ENCODE results near the gene KIAA1217. TPM values are rescaled to one million over a fixed set of nuclear protein-coding genes. Genes with fewer than 3 reads are reported as not detected.

The KIAA1217 gene
- total RNA-seq, 1 experiment from 2014 or later: 18.6 TPM

GRCh38 chr10:24430591-24430990 is 221.7 kb downstream of the KIAA1217 start:
- H2BK12ac ChIP-seq (ENCODE audit: insufficient read length, low read depth, low read length): no peak overlapping the region
- H3K36me3 Mint-ChIP-seq (ENCODE audit: insufficient read depth in 1 of 3, low read depth in 3 of 3): peaks cover 8 to 13% (median 10%) of the 10 kb centered on the region in 3 experiments
- H2BK5ac ChIP-seq (ENCODE audit: insufficient read length, low read length): no peak overlapping the region
- H3K4me3 Mint-ChIP-seq: no peak overlapping the region
- H4K91ac ChIP-seq (ENCODE audit: insufficient read length, low read depth, low read length): no peak overlapping the region
- no peak overlapping the region for H2BK20ac ChIP-seq (ENCODE audit: low read depth, low read length, poor library complexity, severe bottlenecking)
- H3K27me3 ChIP-seq (ENCODE audit: insufficient read depth, low read length): no peaks in the 10 kb centered on the region
- no peak overlapping the region for H3K23ac ChIP-seq (ENCODE audit: insufficient read length, low read depth, low read length)
- no peak overlapping the region for H4K5ac ChIP-seq (ENCODE audit: insufficient read length, low read depth, low read length)
- H3K14ac ChIP-seq (ENCODE audit: insufficient read depth, low read length): no peak overlapping the region
- no peak for TF ChIP-seq CTCF (conservative IDR thresholded peaks at IDR 0.05)
- H4K8ac ChIP-seq (replicated peaks; ENCODE audit: insufficient read length, low read depth, low read length): no peak overlapping the region
- no peak for DNase-seq
- H3T11ph ChIP-seq (ENCODE audit: low read length): no peak overlapping the region
- H3K56ac ChIP-seq (ENCODE audit: insufficient read length, low read depth, low read length): no peak overlapping the region
- H2BK120ac ChIP-seq (ENCODE audit: low read depth, low read length, poor library complexity, severe bottlenecking): no peak overlapping the region
- H2BK15ac ChIP-seq (ENCODE audit: low read depth, low read length): no peak overlapping the region
- no peak overlapping the region for H2AFZ ChIP-seq (ENCODE audit: low read length)
- no peaks in the 10 kb centered on the region for H3K9me3 ChIP-seq (ENCODE audit: control insufficient read depth, low read depth, low read length)
- H3K27me3 Mint-ChIP-seq (ENCODE audit: low read depth): no peaks in the 10 kb centered on the region
- H3K9ac ChIP-seq (ENCODE audit: extremely low read depth, insufficient read length, low read length): no peak overlapping the region
- H3K79me1 ChIP-seq (ENCODE audit: insufficient read depth, low read depth, low read length, poor library complexity, severe bottlenecking): no peaks in the 10 kb centered on the region
- H3K4ac ChIP-seq (ENCODE audit: low read depth, low read length): no peak overlapping the region
- peaks cover 6% of the 10 kb centered on the region for H3K4me1 ChIP-seq (ENCODE audit: insufficient read depth, low read length)
- H3K23me2 ChIP-seq (ENCODE audit: insufficient read length, low read depth, low read length, poor library complexity, severe bottlenecking): no peaks in the 10 kb centered on the region
- H3K9me3 Mint-ChIP-seq: no peaks in the 10 kb centered on the region
- H4K20me1 ChIP-seq (ENCODE audit: control insufficient read depth, insufficient read depth, insufficient read length): no peaks in the 10 kb centered on the region
- no peak overlapping the region for H3K27ac ChIP-seq (ENCODE audit: insufficient read length, low read depth, low read length)
- no peak overlapping the region for H3K18ac ChIP-seq (ENCODE audit: insufficient read length, low read depth, low read length)
- no CpG with 5 or more reads among the region's 5 CpGs for whole genome bisulfite sequencing (ENCODE audit: extremely low coverage, insufficient read length, low lambda C conversion rate)
- H3K27ac Mint-ChIP-seq: no peak overlapping the region; a peak in 1 of 7 replicates
- H3K79me2 ChIP-seq (ENCODE audit: insufficient read depth, low read length): no peaks in the 10 kb centered on the region
- H3K4me1 Mint-ChIP-seq: peaks cover 14 to 17% of the 10 kb centered on the region in 2 experiments
- no peak overlapping the region for H3K4me2 ChIP-seq (ENCODE audit: insufficient read depth, insufficient read length, low read length)
- no peak overlapping the region for H2AK5ac ChIP-seq (ENCODE audit: insufficient read length, low read length)

Measured in H9 (cell line).